OCI-LY7 (cell line): Measurements from ENCODE around the gene CIAPIN1.

Source experiments
- EZH2phosphoT487 ChIP-seq: fragments of 200-600 bp; sonication (generic); IDR thresholded peaks from 2 replicates; pipeline ENCODE4 v1.6.1; 2018; ENCODE audit warnings: low read depth, borderline replicate concordance, mild to moderate bottlenecking, mixed run types, antibody characterized with exemption, low read length, moderate library complexity, mixed read lengths
- TF ChIP-seq, protein P1 (sequence below): fragments of 200-600 bp; sonication (generic); conservative IDR thresholded peaks from 2 replicates; pipeline ENCODE4 v1.5.1; 2014; ENCODE audit warnings: mild to moderate bottlenecking, antibody characterized with exemption, low read length, moderate library complexity, mixed read lengths

- TF ChIP-seq, protein P1, sequence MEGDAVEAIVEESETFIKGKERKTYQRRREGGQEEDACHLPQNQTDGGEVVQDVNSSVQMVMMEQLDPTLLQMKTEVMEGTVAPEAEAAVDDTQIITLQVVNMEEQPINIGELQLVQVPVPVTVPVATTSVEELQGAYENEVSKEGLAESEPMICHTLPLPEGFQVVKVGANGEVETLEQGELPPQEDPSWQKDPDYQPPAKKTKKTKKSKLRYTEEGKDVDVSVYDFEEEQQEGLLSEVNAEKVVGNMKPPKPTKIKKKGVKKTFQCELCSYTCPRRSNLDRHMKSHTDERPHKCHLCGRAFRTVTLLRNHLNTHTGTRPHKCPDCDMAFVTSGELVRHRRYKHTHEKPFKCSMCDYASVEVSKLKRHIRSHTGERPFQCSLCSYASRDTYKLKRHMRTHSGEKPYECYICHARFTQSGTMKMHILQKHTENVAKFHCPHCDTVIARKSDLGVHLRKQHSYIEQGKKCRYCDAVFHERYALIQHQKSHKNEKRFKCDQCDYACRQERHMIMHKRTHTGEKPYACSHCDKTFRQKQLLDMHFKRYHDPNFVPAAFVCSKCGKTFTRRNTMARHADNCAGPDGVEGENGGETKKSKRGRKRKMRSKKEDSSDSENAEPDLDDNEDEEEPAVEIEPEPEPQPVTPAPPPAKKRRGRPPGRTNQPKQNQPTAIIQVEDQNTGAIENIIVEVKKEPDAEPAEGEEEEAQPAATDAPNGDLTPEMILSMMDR = no peak
- no peak for TF ChIP-seq EZH2phosphoT487
Measured at GRCh38 chr16:57382535-57383275, 64.5 kb downstream of the CIAPIN1 start.
